ENCODE measurements around the gene CSNK1D.

The CSNK1D gene

DNA sequence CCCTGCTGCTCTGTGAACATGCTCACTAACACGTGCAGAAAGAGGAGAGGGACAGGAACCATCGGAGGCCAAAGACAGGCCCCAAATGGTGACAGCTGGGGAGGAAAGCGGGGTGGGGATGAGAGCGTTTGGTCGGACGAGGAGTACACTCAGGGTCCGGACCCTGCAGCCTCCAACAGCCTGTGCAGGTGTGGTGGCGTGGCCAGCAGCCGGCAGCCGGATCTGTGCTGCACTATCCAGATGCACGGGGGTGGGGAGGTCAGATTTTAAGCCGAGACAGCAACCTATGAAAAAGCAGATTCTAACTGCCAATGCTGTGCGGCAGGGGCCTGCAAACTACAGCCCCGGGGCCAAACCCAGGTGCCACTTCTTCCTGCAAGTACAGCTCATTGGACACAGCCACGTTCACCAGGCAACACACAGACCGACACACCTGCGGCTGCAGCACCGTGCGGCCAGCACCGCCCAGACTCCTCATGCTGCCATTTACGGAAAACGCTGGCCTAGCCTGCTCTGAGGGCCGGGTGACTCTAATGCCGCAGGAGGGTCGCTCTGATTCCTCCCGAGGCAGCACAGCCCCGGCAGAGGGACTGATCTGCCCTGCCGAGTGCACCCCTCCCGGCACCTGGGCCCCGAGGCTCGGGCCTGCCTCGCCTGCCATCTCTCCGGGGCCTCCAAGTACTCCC, 23.5 kb downstream of the CSNK1D start:
- DNase-seq = no peak

DNA sequence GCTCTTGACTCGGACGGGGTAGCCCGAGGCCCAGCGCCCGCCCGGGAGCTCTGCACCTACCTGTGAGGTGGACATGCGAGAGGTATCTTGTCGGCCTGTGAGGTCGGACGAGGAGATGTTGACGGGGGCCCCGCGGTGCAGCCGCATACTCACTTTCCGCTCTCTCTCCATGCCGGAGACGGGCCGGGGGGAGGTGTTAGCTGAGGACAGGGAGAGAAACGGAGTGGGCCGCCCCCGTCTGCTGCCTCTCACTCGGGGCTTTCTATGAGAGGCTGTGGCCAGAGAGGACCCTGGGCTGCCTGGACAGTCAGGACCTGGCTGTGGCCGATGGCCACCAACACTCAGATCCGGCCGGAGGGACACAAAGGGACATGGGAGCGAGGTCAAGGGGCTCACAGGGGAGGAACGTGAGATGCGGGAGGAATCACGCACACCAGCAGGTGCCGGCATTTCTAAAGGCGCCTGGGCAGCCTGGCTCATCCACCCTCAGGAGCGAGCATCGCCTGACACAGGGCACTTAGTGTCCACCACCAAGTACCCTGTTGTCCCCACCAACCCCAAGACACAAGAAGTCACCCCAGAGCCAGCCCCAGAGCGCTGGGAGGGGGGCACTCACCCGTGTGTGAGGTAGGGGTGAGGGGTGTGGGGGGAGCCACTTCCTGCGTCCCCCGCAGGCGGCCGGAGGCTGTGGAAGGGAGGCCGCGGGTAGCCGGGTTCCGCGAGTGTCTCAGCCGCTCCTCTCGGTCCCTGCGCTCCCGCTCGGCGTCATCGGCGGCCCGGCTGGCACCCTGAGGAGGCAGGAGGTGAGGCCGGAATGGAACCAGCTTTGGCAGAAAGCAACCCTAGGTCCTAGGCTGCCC, 24.5 kb downstream of the CSNK1D start:
- no peak for DNase-seq

GRCh38 chr17:82247856-82248671, 25.4 kb downstream of the CSNK1D start:
- no peak for DNase-seq

DNA sequence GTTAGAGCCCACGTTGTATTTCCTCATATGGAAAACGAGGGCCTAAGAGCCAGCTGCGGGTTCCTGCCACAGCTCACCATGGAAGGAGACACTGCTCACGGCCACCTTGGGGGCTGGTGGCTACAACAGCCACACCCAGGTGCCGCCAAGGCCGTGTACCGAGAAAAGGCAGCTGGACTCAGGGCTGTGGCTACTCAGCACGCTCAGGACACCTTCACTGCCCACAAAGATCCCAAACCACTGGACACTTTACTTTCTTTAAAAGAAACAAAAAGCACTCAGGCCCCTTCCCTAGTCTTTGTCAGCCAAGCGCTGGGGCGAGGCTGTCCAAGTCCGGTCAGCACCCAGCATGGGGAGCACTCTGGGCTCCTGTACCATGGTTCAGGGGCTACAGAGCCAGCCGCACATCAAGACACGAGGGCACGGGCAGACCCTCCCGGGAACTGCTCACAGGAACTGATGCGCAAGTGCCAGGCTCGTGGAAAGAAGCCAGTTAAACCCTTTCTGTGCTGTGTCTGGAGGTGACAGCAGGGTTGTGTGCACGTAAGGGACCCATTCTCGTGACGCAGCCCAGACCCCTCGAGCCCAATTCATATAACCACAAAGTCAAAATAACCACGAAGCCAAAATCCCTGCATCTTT, 26.2 kb downstream of the CSNK1D start:
- no peak for DNase-seq

DNA sequence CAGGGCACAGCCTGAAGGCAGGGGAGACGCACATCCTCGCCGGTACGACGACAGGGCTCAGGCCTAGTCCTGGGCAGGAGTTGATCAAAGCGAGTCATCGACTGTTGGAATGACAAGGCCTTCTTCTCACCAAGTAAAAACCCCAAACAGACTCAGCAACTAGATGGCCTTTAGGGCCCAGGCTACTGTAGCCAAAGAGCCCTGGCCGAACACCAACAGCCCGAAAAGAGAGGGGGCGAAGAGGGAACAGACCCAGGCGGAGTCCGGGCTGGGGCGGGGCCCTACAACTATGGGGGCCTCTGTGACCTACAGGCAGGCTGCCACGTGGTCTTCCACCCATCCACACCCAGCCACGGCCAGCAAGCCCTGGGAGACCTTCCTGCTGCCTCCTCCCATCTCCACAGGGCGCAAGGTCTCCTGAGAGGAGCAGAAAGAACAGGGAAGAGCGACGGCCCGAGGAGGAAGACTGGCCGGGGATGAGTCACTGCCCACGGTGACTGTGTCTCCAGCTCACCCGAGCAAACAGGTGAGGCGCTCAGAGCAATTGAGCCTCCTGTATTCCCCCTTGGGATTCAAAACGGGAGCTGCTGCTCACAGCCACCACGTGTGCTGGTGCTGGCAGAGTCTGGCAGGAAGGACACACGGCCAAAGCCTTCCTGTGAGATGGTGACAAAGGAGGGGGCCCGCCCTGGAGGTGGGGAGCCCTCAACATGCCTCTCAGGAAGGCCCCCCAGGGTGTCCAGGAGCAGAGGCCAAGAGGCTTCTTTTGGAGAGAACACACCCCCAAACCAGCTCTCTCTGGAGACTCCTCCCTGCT, 26.9 kb downstream of the CSNK1D start:
- DNase-seq = no peak

DNA sequence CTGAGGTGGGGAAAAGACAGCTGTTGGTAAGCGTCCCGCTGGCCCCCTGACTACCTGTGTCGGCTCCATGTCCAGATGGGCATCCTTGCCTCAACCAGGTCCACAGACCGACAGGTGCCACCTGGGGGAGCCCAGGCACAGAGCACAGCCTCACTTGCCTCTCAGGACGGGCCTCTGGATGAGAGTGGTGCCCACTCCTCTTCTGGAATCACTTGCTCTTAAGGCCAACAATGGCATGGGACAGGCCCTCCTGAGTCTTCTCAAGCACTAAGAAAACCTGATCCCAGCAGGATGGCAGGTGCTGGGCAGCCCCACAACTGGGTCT, 27.5 kb downstream of the CSNK1D start:
- DNase-seq = no peak

GRCh38 chr17:82245134-82246039, 28.1 kb downstream of the CSNK1D start:
- DNase-seq = no peak

DNA sequence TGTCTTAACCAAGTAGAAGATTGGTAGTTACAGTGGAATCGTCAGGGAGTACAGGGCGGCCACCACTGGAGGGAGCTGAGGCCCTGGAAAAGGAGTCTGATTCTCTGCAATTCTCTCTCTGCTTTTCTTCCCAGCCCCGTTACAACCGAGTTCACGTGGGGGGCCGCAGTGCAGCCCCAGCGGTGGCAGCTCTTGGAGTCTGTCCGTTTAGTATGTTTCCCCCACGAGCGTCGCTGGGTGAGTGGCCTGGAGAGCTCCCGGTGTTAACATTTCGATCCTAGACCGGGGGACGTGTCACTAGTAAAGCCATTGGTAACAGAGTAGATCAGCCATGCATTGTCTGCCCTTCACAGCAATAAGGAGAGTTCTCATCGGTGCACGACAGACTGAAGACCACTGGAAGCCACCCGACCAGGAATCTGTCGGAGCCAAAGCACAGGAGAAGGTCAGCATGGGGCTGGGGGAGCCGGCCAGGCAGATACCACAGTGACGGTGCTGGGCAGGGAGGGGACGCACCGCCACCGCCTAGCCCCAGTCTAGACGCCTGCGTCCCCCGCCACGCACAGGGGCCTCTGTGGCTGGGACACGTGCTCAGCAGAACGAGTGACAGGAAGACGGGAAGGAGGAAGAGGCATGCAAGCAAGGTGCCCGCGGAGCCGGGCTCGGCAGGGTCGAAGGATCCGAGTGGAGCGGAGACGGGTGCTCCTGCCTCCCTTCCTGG, 28.9 kb downstream of the CSNK1D start:
- no peak for DNase-seq

DNA sequence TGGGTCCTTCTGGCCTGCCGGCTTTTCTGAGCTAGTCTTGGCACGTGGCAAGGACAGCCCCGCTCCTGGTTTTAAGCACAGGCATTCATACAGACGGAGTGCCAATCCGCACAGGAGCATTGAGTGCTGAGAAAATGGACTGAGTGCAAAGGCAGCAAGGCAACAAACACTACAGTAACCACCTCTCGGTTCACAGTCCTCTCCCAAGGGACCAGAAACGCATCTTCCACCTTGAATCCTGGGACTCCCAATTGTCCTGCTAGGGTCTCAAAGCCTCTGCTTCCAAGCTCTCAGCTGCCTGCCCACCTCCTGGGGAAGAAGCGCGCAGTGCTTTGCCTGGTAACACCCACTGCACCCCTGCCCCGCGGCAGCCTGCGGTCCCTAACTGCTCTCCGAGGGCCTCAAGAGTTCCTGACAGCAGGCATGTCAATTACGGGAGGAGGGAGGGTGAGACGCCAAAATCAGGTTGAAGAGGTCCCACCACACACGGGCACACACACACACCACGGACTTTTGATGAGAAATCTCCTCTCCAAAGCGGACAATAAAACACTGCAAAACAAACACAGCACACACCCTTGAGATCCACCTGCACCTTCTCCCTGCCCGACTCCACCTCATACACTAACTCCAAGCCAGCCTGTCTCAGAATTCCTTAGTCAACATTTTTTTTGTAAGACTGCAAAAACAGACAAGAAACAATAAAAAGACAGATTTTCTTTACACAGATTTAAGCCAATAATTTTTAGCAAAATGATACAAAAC, 29.7 kb downstream of the CSNK1D start:
- DNase-seq = no peak

DNA sequence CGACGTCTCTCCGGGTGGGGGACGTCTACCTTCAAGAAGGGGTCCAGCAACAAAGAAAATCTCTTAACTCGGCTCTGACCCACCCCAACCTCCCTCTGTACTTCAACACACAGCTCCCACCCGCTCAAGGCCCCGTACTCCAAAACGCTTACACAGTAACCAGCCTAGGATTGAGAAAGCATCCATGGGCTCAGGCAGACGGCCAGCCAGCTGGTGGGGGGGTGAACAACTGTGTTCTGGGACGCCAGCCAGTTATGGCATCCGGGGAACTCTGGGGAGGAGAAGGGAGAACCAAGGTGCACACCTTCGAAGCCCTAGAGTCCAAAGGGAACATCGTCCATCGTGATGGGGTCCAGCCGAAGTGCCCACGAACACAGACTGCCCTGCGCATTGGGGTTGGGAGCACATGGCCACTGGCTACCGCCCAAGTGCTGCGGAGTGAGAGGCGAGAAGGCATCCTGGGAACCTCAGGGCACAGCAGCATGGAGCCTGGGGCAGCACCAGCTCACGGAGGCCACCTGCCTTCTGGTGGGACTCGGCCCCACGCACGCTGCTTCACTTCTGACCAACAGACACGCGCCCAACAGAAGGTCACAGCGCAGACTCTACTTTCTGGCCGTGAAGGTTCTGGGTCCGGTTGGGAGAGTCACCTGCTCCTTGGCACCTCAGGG, 30.4 kb downstream of the CSNK1D start:
- no peak for DNase-seq

GRCh38 chr17:82242698-82242976, 30.9 kb downstream of the CSNK1D start:
- no peak for DNase-seq

DNA sequence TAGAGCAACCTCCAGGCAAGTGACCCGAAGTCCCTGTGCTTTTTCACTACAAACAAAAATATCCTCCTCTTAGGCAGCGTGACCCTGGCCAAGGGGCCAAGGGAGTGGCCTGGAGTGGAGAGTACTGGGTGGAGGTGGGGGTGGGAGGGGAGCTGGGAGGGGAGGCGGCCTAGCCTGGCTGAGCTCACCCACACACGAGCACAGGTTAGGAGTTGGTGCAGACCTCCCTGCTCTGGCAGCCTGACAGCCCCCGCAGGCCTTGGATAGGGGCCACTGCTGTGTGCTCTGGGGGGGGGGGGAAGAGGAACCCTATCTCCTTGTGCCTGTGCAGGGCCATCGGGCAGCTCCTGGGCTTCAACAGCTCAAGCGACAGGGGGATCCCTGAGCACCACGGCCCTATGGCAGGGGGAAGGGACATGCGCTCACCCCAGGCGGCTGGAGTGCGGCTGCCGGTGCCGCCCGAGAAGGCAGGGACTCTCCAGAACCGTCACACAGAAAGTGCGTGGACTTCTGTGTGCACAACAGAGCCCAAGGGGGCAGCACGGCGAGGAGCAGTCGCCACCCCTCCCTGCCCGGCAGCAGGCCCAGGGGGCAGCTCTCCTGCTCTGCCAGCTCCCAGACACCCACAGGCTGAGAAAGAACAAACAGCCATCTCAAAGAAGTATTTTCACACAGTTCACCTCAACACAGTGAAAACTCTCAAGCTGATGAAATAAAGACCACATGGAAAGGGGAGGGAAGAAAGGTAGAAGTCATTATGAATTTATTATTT, 31.4 kb downstream of the CSNK1D start:
- no peak for DNase-seq

DNA sequence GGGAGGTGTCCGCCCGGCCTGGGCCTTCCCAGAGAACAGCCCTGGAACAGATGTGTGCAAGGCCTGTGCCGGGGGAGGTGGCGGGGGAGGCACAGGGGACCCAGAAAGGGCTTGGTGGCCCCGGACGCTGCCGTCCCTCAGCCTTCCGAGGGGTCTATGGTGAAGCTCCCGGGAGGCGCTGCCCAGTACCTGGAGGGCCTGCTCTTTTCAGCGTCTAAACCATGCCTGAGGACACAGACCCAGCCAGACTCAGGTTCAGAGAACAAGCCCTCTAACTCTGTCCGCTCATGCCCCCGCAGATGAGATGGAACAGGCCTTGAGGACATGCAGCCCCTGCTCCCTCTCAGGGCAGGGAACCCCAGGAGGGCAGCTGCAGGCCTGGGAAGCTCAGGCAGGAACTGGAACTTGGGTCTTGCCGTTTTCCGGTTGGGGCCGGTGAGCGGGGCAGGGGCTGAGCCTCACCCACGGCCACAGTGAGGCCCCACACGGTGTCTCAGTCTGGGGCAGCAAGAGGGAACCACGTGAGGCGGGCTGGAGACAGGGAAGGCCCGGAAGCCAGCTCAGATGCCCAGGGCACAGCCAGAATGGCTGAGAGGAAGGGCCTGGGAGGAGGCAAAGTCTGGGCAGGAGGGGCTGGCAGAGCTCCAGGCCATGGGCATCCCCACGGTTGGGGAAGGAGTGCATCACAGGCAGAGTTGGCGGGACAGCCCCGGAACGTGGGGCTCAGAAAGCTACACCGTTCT, 32.1 kb downstream of the CSNK1D start:
- no peak for DNase-seq

- DNase-seq = no peak
Measured at GRCh38 chr17:82240506-82241182, 32.9 kb downstream of the CSNK1D start.

DNA sequence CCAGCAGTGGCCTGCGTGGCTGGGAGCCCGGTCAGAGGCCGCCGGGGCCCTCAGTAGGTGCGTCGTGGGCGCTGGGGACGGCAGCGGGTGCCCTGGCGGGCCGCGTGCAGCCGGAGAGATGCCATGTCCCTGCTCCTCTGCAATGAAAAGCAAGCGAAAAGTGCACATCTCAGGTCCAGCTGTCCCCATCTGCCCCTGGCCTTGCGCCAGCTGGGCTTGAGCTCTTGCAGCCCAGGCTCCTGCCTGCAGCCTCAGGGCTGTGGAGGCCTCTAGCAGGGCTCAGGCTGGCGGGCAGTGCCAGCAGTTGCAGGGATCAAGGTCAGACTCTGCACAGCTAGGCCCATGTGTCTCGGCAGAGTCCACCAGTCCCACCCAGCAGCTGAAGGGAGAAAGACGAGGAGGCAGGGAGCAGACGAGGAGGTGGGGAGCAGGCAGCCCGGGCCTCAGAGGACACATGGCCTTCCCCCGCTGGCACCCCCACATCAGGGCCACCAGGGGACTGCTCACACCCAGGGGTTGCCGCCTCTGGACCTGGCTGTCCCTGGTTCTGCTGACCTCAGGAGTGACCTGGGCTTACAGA, 33.5 kb downstream of the CSNK1D start:
- no peak for DNase-seq

GRCh38 chr17:82239401-82239925, 34.0 kb downstream of the CSNK1D start:
- DNase-seq = no peak
